ENCODE results near the gene KLHL29.
"Not testable (repeated sequence)": the region's sequence is repeated elsewhere in the genome, so short reads cannot be mapped to it uniquely, and the experiment has no call there.

The KLHL29 gene

GRCh38 chr2:23384551-23385343, at the start of gene KLHL29:
TSS of gene KLHL29 (plus strand) at chr2:23385179. CDS start at chr2:23562197, 177,018 bp downstream.
- Histone ChIP-seq H3K27me3 (ENCODE audit: control insufficient read depth, insufficient read depth, low read length) (no peaks in the 10 kb centered on the region), H3K9ac (ENCODE audit: low read length) (peak within 1 kb of the TSS; percentile 6), H3K27ac (ENCODE audit: low read depth, low read length) (peak within 1 kb of the TSS; percentile 66), H3K36me3 (ENCODE audit: control insufficient read depth, insufficient read depth, low read length) (no peaks in the 10 kb centered on the region), H3K4me3 (ENCODE audit: low read length) (peak within 1 kb of the TSS; percentile 69), H3K4me1 (ENCODE audit: control insufficient read depth, insufficient read depth, low read length) (peaks cover 4% of the 10 kb centered on the region)

- H3K9ac ChIP-seq (ENCODE audit: low read length) = no peak overlapping the region
- no peaks in the 10 kb centered on the region for H3K27me3 ChIP-seq (ENCODE audit: control insufficient read depth, insufficient read depth, low read length)
- no peak overlapping the region for H3K27ac ChIP-seq (ENCODE audit: low read depth, low read length)
- no peaks in the 10 kb centered on the region for H3K36me3 ChIP-seq (ENCODE audit: control insufficient read depth, insufficient read depth, low read length)
- no peak overlapping the region for H3K4me3 ChIP-seq (ENCODE audit: low read length)
- no peaks in the 10 kb centered on the region for H3K4me1 ChIP-seq (ENCODE audit: control insufficient read depth, insufficient read depth, low read length)
Measured at GRCh38 chr2:23335550-23335949, 49.4 kb upstream of the KLHL29 start.

GRCh38 chr2:23342075-23342474, 42.9 kb upstream of the KLHL29 start:
- Histone ChIP-seq H3K36me3 (ENCODE audit: control insufficient read depth, insufficient read depth, low read length) (no peaks in the 10 kb centered on the region), H3K27ac (ENCODE audit: low read depth, low read length) (no peak overlapping the region), H3K27me3 (ENCODE audit: control insufficient read depth, insufficient read depth, low read length) (no peaks in the 10 kb centered on the region), H3K4me1 (ENCODE audit: control insufficient read depth, insufficient read depth, low read length) (no peaks in the 10 kb centered on the region), H3K4me3 (ENCODE audit: low read length) (no peak overlapping the region), H3K9ac (ENCODE audit: low read length) (no peak overlapping the region)

- peaks cover 3% of the 10 kb centered on the region for H3K4me1 ChIP-seq (ENCODE audit: control insufficient read depth, insufficient read depth, low read length)
- no peaks in the 10 kb centered on the region for H3K36me3 ChIP-seq (ENCODE audit: control insufficient read depth, insufficient read depth, low read length)
- no peak overlapping the region for H3K4me3 ChIP-seq (ENCODE audit: low read length)
- H3K27ac ChIP-seq (ENCODE audit: low read depth, low read length) = no peak overlapping the region
- no peak overlapping the region for H3K9ac ChIP-seq (ENCODE audit: low read length)
- no peaks in the 10 kb centered on the region for H3K27me3 ChIP-seq (ENCODE audit: control insufficient read depth, insufficient read depth, low read length)
Measured at GRCh38 chr2:23346029-23346428, 39.0 kb upstream of the KLHL29 start.

- Histone ChIP-seq H3K4me1 (ENCODE audit: control insufficient read depth, insufficient read depth, low read length) (peaks cover 7% of the 10 kb centered on the region), H3K27ac (ENCODE audit: low read depth, low read length) (no peak overlapping the region), H3K9ac (ENCODE audit: low read length) (no peak overlapping the region), H3K4me3 (ENCODE audit: low read length) (no peak overlapping the region), H3K27me3 (ENCODE audit: control insufficient read depth, insufficient read depth, low read length) (no peaks in the 10 kb centered on the region), H3K36me3 (ENCODE audit: control insufficient read depth, insufficient read depth, low read length) (no peaks in the 10 kb centered on the region)
Measured at GRCh38 chr2:23346781-23347180, 38.2 kb upstream of the KLHL29 start.

DNA sequence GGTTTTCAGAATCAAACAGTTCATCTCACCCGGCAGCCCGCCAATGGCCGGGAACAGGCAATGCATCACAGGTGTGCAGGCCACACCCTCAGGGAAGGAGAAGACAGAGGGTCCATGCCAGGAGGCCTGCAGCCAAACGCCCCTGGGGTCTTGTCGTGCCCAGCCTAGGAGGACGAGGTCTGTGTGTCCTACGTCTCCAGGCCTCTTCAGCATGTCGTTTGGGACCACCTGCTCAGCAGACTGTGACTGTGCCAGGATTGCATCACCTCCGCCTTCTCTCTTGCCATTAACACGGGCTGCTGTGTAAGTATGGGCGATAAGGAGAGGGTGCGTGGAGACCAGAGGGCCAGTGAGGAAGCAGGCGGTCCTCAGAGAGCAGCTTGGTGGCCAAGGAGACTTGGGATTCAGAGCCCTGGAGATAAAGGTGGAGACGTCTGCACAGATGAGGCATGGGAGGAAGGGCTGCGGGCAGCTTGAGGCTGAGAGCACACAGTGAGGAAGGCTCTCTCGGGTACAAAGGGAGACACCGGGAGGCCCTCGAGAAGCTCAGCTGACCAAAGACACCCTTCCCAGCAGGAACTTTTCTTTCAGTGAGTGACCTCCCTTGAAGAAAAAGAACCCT, 37.4 kb upstream of the KLHL29 start:
- H3K4me3 ChIP-seq (ENCODE audit: low read length) = no peak overlapping the region
- H3K36me3 ChIP-seq (ENCODE audit: control insufficient read depth, insufficient read depth, low read length) = no peaks in the 10 kb centered on the region
- no peaks in the 10 kb centered on the region for H3K27me3 ChIP-seq (ENCODE audit: control insufficient read depth, insufficient read depth, low read length)
- H3K9ac ChIP-seq (ENCODE audit: low read length) = no peak overlapping the region
- H3K4me1 ChIP-seq (ENCODE audit: control insufficient read depth, insufficient read depth, low read length) = peaks cover 12% of the 10 kb centered on the region
- H3K27ac ChIP-seq (ENCODE audit: low read depth, low read length) = no peak overlapping the region

DNA sequence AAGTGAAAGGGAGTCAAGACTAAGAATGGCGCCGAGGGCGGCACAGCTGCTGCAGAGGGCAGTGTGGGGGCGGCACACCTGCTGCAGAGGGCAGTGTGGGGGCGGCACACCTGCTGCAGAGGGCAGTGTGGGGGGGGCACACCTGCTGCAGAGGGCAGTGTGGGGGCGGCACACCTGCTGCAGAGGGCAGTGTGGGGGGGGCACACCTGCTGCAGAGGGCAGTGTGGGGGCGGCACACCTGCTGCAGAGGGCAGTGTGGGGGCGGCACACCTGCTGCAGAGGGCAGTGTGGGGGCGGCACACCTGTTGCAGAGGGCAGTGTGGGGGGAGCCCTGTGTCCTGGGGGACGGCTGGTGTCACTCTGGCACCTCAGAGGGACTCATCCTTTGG, 36.9 kb upstream of the KLHL29 start:
- not testable (repeated sequence) for H3K27ac ChIP-seq (ENCODE audit: low read depth, low read length); H3K27me3 ChIP-seq (ENCODE audit: control insufficient read depth, insufficient read depth, low read length); H3K9ac ChIP-seq (ENCODE audit: low read length); H3K36me3 ChIP-seq (ENCODE audit: control insufficient read depth, insufficient read depth, low read length); H3K4me3 ChIP-seq (ENCODE audit: low read length)
- peaks cover 12% of the 10 kb centered on the region for H3K4me1 ChIP-seq (ENCODE audit: control insufficient read depth, insufficient read depth, low read length)

DNA sequence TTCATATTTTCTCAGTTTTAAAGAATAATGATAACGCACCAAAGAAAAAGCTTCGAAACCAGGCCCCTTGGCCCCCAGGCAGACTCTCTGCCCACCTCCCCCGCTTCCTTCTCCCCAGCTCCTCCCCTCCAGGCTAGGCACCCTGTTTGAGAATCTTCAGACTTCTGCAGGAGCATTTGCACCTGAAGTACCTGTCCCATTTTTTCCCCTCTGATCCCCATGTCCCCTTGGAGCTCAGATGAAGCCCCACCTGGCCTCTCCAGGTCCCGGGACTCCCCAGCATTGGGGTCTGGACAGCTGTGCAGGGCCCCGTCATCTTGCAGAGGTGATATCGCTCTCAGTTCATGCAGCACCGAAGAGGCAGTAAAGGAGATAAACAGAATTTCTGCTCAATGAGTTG, 35.5 kb upstream of the KLHL29 start:
- Histone ChIP-seq H3K9ac (ENCODE audit: low read length) (no peak overlapping the region), H3K27me3 (ENCODE audit: control insufficient read depth, insufficient read depth, low read length) (no peaks in the 10 kb centered on the region), H3K36me3 (ENCODE audit: control insufficient read depth, insufficient read depth, low read length) (no peaks in the 10 kb centered on the region), H3K27ac (ENCODE audit: low read depth, low read length) (no peak overlapping the region), H3K4me3 (ENCODE audit: low read length) (no peak overlapping the region), H3K4me1 (ENCODE audit: control insufficient read depth, insufficient read depth, low read length) (peaks cover 12% of the 10 kb centered on the region)

GRCh38 chr2:23350041-23350791, 34.8 kb upstream of the KLHL29 start:
- Histone ChIP-seq H3K36me3 (ENCODE audit: control insufficient read depth, insufficient read depth, low read length) (no peaks in the 10 kb centered on the region), H3K9ac (ENCODE audit: low read length) (no peak overlapping the region), H3K27me3 (ENCODE audit: control insufficient read depth, insufficient read depth, low read length) (no peaks in the 10 kb centered on the region), H3K4me1 (ENCODE audit: control insufficient read depth, insufficient read depth, low read length) (peaks cover 12% of the 10 kb centered on the region), H3K4me3 (ENCODE audit: low read length) (no peak overlapping the region), H3K27ac (ENCODE audit: low read depth, low read length) (no peak overlapping the region)

GRCh38 chr2:23350792-23351355, 34.1 kb upstream of the KLHL29 start:
- no peak overlapping the region for H3K9ac ChIP-seq (ENCODE audit: low read length)
- H3K4me1 ChIP-seq (ENCODE audit: control insufficient read depth, insufficient read depth, low read length) = peaks cover 12% of the 10 kb centered on the region
- no peak overlapping the region for H3K27ac ChIP-seq (ENCODE audit: low read depth, low read length)
- no peak overlapping the region for H3K4me3 ChIP-seq (ENCODE audit: low read length)
- H3K27me3 ChIP-seq (ENCODE audit: control insufficient read depth, insufficient read depth, low read length) = no peaks in the 10 kb centered on the region
- H3K36me3 ChIP-seq (ENCODE audit: control insufficient read depth, insufficient read depth, low read length) = no peaks in the 10 kb centered on the region

GRCh38 chr2:23351388-23352141, 33.4 kb upstream of the KLHL29 start:
- Histone ChIP-seq H3K36me3 (ENCODE audit: control insufficient read depth, insufficient read depth, low read length) (no peaks in the 10 kb centered on the region), H3K27ac (ENCODE audit: low read depth, low read length) (peak overlapping the region; percentile 48), H3K27me3 (ENCODE audit: control insufficient read depth, insufficient read depth, low read length) (no peaks in the 10 kb centered on the region), H3K9ac (ENCODE audit: low read length) (no peak overlapping the region), H3K4me1 (ENCODE audit: control insufficient read depth, insufficient read depth, low read length) (peaks cover 12% of the 10 kb centered on the region), H3K4me3 (ENCODE audit: low read length) (peak overlapping the region; percentile 6)

GRCh38 chr2:23354554-23354953, 30.4 kb upstream of the KLHL29 start:
- peaks cover 12% of the 10 kb centered on the region for H3K4me1 ChIP-seq (ENCODE audit: control insufficient read depth, insufficient read depth, low read length)
- no peaks in the 10 kb centered on the region for H3K36me3 ChIP-seq (ENCODE audit: control insufficient read depth, insufficient read depth, low read length)
- no peaks in the 10 kb centered on the region for H3K27me3 ChIP-seq (ENCODE audit: control insufficient read depth, insufficient read depth, low read length)
- no peak overlapping the region for H3K4me3 ChIP-seq (ENCODE audit: low read length)
- no peak overlapping the region for H3K27ac ChIP-seq (ENCODE audit: low read depth, low read length)
- H3K9ac ChIP-seq (ENCODE audit: low read length) = no peak overlapping the region
